Measurements from ENCODE around the gene MYH3.
"Not testable (repeated sequence)": the region's sequence is repeated elsewhere in the genome, so short reads cannot be mapped to it uniquely, and the experiment has no call there.

MYH3 gene

DNA sequence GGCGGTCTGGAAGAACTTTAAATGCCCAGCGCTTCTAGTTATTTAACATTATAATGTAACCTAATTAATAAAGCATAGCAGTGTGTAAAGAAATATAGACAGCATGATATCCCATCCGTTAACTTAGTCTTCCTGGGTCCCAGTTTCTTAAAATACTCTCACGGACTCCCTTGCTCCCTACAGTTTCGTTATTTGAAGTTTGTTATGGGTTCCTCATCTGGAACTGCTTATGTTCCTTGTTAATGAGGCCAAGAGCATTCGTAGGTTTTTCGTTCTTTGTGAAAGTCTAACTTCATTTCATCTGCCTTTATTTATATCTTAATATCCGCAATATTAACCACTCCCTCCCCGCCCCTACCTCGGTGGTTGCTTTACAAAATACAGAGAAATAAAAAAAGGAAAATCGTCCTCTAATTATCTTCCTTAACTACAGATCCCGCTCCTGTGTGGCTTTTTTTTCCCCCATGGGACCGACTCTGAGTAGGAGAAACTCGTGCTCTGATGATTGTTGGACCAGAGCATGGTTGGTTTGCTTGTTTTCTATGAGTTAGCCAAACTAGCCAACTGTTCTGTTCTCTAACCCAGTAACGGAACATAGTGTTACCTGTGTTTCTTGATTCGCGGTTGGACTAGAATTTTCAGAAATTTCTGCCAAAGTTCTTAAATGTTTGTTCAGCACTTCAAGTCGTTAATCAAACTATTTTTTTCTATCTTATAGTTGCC lies 41.1 kb upstream of the MYH3 start:
- Histone ChIP-seq H3K4me2 (ENCODE audit: low read length) (peak overlapping the region; percentile 70), H3K36me3 (replicated peaks; ENCODE audit: low read depth, low read length) (peaks cover 6% of the 10 kb centered on the region), H3K79me2 (ENCODE audit: low read length) (peaks cover 45% of the 10 kb centered on the region), H2AFZ (ENCODE audit: low read depth, low read length) (peak overlapping the region; percentile 68), H3K9me3 (ENCODE audit: insufficient read depth, low read length) (no peaks in the 10 kb centered on the region), H3K27ac (ENCODE audit: low read length) (peak overlapping the region; percentile 86), H3K4me3 (ENCODE audit: low read length) (peak overlapping the region; percentile 100), H3K9ac (ENCODE audit: low read length) (peak overlapping the region; percentile 90), H3K27me3 (ENCODE audit: low read depth, low read length) (no peaks in the 10 kb centered on the region), H4K20me1 (ENCODE audit: insufficient read depth, low read length) (peaks cover 2% of the 10 kb centered on the region; the same call in 1 of the 2 replicates), H3K4me1 (ENCODE audit: low read length) (peaks cover 10% of the 10 kb centered on the region; the same call in 1 of the 2 replicates)
- TF ChIP-seq, protein P1, sequence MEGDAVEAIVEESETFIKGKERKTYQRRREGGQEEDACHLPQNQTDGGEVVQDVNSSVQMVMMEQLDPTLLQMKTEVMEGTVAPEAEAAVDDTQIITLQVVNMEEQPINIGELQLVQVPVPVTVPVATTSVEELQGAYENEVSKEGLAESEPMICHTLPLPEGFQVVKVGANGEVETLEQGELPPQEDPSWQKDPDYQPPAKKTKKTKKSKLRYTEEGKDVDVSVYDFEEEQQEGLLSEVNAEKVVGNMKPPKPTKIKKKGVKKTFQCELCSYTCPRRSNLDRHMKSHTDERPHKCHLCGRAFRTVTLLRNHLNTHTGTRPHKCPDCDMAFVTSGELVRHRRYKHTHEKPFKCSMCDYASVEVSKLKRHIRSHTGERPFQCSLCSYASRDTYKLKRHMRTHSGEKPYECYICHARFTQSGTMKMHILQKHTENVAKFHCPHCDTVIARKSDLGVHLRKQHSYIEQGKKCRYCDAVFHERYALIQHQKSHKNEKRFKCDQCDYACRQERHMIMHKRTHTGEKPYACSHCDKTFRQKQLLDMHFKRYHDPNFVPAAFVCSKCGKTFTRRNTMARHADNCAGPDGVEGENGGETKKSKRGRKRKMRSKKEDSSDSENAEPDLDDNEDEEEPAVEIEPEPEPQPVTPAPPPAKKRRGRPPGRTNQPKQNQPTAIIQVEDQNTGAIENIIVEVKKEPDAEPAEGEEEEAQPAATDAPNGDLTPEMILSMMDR (IDR thresholded peaks at IDR 0.05; ENCODE audit: low read depth, low read length) = no peak
- TF ChIP-seq EZH2phosphoT487 (IDR thresholded peaks at IDR 0.05; ENCODE audit: low read depth) = no peak

DNA sequence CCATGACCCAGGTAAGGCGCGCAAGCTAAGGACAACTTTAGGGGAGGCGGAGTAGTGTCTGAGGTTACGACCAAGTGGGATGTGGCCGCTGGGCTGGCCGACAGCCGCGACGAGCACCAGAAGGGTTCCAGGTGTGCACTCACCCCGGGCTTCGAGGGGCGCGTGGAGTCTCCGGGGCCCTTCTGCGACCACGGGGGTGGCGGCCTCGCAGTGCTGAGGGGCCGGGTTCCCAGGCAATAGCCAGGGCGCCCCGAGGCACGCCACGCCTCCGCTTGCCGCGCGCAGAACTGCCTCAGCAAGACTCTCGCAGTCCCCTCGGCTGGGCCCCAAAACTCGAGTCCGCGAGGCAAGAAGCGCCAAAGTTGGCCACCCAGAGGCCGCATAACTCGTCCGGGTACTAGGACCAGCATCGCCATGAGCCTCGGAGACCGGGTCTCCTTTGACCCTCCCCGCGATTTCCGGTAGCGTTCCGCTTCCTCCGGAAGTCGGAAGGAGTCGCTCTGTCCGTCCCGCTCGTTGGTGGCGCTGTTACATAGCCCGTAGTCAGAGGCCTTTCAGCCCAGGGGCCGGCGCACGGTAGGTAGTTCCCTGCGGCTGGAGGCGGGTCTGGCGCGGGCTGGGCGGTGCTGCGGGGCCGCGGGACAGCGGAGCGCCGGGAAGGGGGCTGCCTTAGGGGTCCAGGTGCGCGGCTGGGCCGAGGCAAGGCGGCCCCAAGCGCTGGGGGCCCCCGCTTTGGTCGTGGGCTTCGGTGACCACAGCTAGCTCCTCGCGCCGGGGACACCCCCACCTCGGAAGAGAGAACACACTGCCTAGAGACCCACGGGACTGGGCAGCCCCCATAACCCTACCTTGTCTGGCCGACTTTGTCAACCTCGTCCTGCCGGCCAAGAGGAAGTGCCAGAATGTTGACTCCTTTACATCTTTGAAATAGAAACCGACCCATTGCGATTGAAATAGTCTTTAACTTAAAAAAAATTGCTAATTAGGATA lies 40.3 kb upstream of the MYH3 start, which contains the start of the genes ADPRM and SCO1:
ADPRM (plus strand) TSS at position 503 of the 990 bp plus-strand sequence. CDS start 7,333 bp downstream, outside the sequence.
SCO1 (minus strand) TSS at position 442 of the 990 bp plus-strand sequence; CDS start at position 416, 26 bp downstream.
- TF ChIP-seq, protein P1 (IDR thresholded peaks at IDR 0.05; ENCODE audit: low read depth, low read length) = peak; percentile 10; the same call in 1 of the 2 replicates
- TF ChIP-seq EZH2phosphoT487 (IDR thresholded peaks at IDR 0.05; ENCODE audit: low read depth) = no peak
- Histone ChIP-seq H3K9ac (ENCODE audit: low read length) (peak within 1 kb of the TSS; percentile 90), H2AFZ (ENCODE audit: low read depth, low read length) (peak within 1 kb of the TSS; percentile 68), H3K79me2 (ENCODE audit: low read length) (peaks cover 51% of the 10 kb centered on the region), H3K4me3 (ENCODE audit: low read length) (peak within 1 kb of the TSS; percentile 100), H3K9me3 (ENCODE audit: insufficient read depth, low read length) (no peaks in the 10 kb centered on the region), H3K4me2 (ENCODE audit: low read length) (peak within 1 kb of the TSS; percentile 93), H3K36me3 (replicated peaks; ENCODE audit: low read depth, low read length) (peaks cover 10% of the 10 kb centered on the region), H3K27me3 (ENCODE audit: low read depth, low read length) (no peaks in the 10 kb centered on the region), H3K4me1 (ENCODE audit: low read length) (peaks cover 8% of the 10 kb centered on the region; the same call in 1 of the 2 replicates), H3K27ac (ENCODE audit: low read length) (peak within 1 kb of the TSS; percentile 86), H4K20me1 (ENCODE audit: insufficient read depth, low read length) (peaks cover 2% of the 10 kb centered on the region; the same call in 1 of the 2 replicates)

DNA sequence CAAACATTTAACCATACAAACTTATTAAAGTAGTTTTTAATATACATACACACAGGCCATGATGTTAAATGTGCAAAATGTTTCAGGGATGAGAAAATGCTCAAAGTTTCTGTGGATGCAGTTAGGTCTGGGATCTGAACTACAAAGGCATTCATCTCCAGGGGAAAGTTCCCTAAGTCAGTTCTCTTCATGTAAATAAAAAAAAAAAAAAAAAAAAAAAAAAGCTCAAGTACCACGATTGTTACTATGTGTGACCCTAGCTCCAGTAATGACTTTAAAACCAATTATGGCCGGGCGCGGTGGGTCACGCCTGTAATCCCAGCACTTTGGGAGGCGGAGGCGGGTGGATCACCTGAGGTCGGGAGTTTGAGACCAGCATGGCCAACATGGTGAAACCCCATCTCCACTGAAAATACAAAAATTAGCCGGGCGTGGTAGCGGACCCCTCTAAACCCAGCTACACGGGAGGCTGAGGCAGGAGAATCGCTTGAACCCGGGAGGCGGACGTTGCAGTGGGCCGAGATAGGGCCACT lies 38.8 kb upstream of the MYH3 start:
- H3K9me3 ChIP-seq (ENCODE audit: insufficient read depth, low read length); H3K27me3 ChIP-seq (ENCODE audit: low read depth, low read length); H3K4me1 ChIP-seq (ENCODE audit: low read length); H4K20me1 ChIP-seq (ENCODE audit: insufficient read depth, low read length); H2AFZ ChIP-seq (ENCODE audit: low read depth, low read length); H3K27ac ChIP-seq (ENCODE audit: low read length): not testable (repeated sequence)
- Histone ChIP-seq H3K79me2 (ENCODE audit: low read length) (peaks cover 52% of the 10 kb centered on the region), H3K4me2 (ENCODE audit: low read length) (peak overlapping the region; percentile 93), H3K9ac (ENCODE audit: low read length) (peak overlapping the region; percentile 90; the same call in 1 of the 2 replicates), H3K36me3 (replicated peaks; ENCODE audit: low read depth, low read length) (peaks cover 16% of the 10 kb centered on the region), H3K4me3 (ENCODE audit: low read length) (peak overlapping the region; percentile 100)

DNA sequence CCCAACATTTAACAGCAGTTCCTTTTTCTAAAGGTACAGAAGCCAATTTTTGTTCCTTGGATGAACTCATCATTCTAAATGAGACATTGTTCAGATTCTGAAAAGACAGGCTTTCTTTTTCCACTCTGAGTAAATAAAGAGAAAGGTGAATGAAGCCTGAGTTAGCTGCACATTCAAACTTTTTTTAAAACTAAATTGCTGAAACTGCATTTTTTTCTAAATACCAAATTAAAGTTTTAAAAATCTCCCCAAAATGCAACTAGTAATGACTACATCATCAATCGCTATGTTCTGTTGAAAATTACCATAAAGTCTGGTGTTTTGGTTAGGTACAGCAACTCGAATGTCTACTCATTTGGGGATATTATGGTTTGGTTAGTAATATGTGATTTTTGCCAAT lies 30.4 kb upstream of the MYH3 start:
- Histone ChIP-seq H4K20me1 (ENCODE audit: insufficient read depth, low read length) (no peaks in the 10 kb centered on the region; the same call in 1 of the 2 replicates), H3K4me2 (ENCODE audit: low read length) (no peak overlapping the region), H3K79me2 (ENCODE audit: low read length) (peaks cover 33% of the 10 kb centered on the region), H3K4me1 (ENCODE audit: low read length) (no peaks in the 10 kb centered on the region), H3K9me3 (ENCODE audit: insufficient read depth, low read length) (no peaks in the 10 kb centered on the region), H3K4me3 (ENCODE audit: low read length) (no peak overlapping the region), H3K9ac (ENCODE audit: low read length) (no peak overlapping the region), H2AFZ (ENCODE audit: low read depth, low read length) (no peak overlapping the region), H3K36me3 (replicated peaks; ENCODE audit: low read depth, low read length) (peaks cover 34% of the 10 kb centered on the region), H3K27me3 (ENCODE audit: low read depth, low read length) (no peaks in the 10 kb centered on the region), H3K27ac (ENCODE audit: low read length) (no peak overlapping the region)
- TF ChIP-seq, protein P1 (IDR thresholded peaks at IDR 0.05; ENCODE audit: low read depth, low read length) = no peak
- TF ChIP-seq EZH2phosphoT487 (IDR thresholded peaks at IDR 0.05; ENCODE audit: low read depth) = no peak
